CD4-positive, alpha-beta T cell treated with Interleukin-4 for 1 hour (primary cell): ENCODE results near the gene OFD1.

ENCODE experiments used
- DNase-seq, 2 donors: peaks; one replicate each; pipeline ENCODE4 v3.0.0-alpha.2; 2020 to 2022

Gene OFD1

DNA sequence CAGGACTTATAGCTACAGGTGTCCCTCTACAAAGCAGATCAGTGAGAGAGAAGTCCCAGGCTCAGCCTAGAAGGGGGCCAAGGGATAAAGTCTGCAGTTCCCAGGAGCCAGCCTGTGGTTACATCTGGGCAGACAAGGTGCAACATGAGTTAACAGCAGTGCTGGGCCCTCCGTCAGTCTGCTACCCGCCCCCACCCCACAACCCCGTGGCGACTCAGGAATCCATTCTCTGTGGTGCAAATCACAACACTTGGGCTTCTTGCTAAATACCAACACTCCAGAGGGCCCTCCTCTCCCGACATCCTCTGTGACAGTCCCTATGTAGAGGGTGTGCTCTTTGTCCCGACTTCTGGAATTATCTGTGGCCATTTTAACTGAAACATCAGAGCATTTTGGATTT lies 68.6 kb downstream of the OFD1 start:
- no peak for DNase-seq

DNA sequence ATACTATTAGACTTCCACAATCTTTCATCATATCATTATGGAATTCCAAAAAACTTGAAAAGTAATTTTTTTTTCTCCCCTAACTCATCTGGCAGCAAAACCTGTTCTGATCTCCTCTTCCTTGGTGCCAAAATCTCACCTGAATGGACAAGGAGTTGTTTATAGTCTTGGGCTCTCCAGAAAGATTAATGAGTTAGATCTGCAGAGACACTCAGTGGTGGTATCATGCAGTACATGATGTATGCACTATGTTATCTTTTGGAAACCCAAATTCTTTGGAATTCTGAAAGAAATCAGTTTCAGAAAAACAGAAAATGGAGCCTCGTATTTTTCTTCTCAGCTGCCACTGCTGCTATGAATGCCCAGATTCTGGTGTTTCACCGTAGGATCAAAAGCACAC lies 70.7 kb downstream of the OFD1 start:
- DNase-seq: no peak

- DNase-seq: no peak
These were observed 73.7 kb downstream of the OFD1 start for GRCh38 chrX:13808293-13808692.

- no peak for DNase-seq
These were observed 74.3 kb downstream of the OFD1 start for GRCh38 chrX:13808865-13809264.

DNA sequence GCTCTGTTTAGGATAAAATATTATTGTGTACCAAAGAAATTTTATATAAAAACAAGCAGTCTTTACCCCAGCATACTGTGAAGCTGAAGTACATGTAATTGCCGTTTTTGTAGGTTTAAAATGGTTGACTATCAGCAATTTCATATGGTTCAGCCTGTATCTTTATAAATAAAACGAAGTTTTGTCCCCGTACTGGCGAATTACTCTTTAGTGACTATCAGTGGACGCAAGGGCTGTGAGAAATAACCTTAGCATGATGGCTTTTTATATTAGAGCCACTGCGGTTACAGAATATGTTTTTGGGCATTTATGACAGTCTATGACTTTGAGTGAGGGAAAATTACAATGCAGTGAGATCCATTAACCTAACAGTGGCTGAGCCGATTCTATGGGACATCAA lies 81.1 kb downstream of the OFD1 start:
- DNase-seq: no peak

- DNase-seq: no peak
These were observed 81.6 kb downstream of the OFD1 start for GRCh38 chrX:13816176-13816575.

DNA sequence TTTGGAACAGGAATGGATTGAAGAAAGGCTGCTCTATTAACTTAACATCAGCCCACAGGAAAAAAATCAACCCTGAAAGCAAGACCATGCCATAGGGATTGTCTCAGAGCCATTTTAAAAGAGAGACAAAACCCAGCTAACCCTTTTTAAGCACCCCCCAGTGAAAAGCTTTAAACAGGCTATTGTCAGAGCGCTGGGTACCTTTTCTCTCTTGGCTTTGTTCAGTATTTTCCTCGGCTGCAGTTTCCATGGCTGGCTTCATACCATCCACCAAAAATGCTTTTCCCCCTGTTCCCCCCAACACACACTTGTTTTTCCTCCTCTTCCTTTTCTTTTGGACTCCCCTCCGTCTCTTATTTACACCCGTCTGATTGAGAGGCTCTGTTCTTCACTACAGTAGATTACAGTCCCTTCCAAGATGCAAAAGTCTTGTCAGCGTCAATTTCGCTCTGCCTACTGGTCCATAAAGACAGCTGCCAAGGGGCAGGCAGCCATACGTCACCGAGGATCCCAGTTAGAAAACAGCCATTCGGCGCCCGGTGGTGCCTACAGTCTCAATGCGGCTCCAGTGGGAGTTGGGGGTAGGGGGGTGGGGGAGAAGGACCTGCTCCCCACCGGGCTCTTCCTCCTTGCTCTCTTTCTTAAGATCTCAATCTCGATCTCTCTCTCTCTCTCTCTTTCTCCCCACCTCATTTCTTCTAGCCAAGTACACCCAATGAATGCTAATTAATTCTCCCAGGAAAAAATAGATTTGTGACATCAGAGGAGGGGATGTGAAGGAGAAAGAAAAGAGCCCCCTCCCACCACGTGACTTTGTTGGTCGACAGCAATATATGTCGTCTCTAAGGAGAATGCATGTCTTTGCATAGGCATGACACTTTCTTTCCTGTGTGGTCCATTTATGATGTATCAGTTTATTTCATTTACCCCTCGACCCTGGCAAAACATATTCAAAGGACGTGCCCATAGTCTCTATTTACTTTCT lies 82.4 kb downstream of the OFD1 start, which contains the start of gene GPM6B:
TSS of gene GPM6B (minus strand) at position 451 of the 985 bp plus-strand sequence. CDS start at position 262, 189 bp downstream.
- DNase-seq: no peak
